H9 (cell line): Measurements from ENCODE around the gene C14orf132. TPM values are rescaled to one million over a fixed set of nuclear protein-coding genes. Genes with fewer than 3 reads are reported as not detected.

Source experiments
- DNase-seq: peaks from one replicate; pipeline ENCODE4 v3.0.0-alpha.2; 2017
- H2AFZ ChIP-seq: one replicate; pipeline ENCODE4 v1.6.1; 2013; ENCODE audit warnings: mild to moderate bottlenecking, low read length, control low read depth, moderate library complexity
- H2AK5ac ChIP-seq: 2 replicates; pipeline ENCODE4 v1.6.1; 2013; ENCODE audit warnings: low read length, control low read depth, mixed read lengths; ENCODE audit not compliant: insufficient read length
- H2BK120ac ChIP-seq: one replicate; pipeline ENCODE4 v1.6.1; 2013; ENCODE audit warnings: low read depth, mild to moderate bottlenecking, low read length, control low read depth, inconsistent platforms; ENCODE audit not compliant: poor library complexity, severe bottlenecking
- H2BK12ac ChIP-seq: 2 replicates; pipeline ENCODE4 v1.6.1; 2013; ENCODE audit warnings: low read length, control low read depth, mixed read lengths, low read depth; ENCODE audit not compliant: insufficient read length
- H2BK15ac ChIP-seq: 2 replicates; pipeline ENCODE4 v1.6.1; 2013; ENCODE audit warnings: low read depth, low read length, control low read depth
- H2BK20ac ChIP-seq: one replicate; pipeline ENCODE4 v1.6.1; 2013; ENCODE audit warnings: low read depth, mild to moderate bottlenecking, low read length, control low read depth, inconsistent platforms; ENCODE audit not compliant: poor library complexity, severe bottlenecking
- H2BK5ac ChIP-seq: 2 replicates; pipeline ENCODE4 v1.6.1; 2013; ENCODE audit warnings: low read length, control low read depth, mixed read lengths; ENCODE audit not compliant: insufficient read length
- H3K14ac ChIP-seq: 2 replicates; pipeline ENCODE4 v1.6.1; 2013; ENCODE audit warnings: low read length, control low read depth; ENCODE audit not compliant: insufficient read depth
- H3K18ac ChIP-seq: 2 replicates; pipeline ENCODE4 v1.6.1; 2013; ENCODE audit warnings: low read depth, mild to moderate bottlenecking, mixed read lengths, low read length, control low read depth; ENCODE audit not compliant: insufficient read length
- H3K23ac ChIP-seq: 2 replicates; pipeline ENCODE4 v1.6.1; 2013; ENCODE audit warnings: low read length, control low read depth, mixed read lengths, low read depth; ENCODE audit not compliant: insufficient read length
- H3K23me2 ChIP-seq: 2 replicates; pipeline ENCODE4 v1.6.1; 2013; ENCODE audit warnings: low read depth, mild to moderate bottlenecking, mixed read lengths, low read length, control low read depth; ENCODE audit not compliant: insufficient read length, poor library complexity, severe bottlenecking
- H3K27ac ChIP-seq: 2 replicates; pipeline ENCODE4 v1.5.1; 2013; ENCODE audit warnings: low read length, control low read depth, mixed read lengths, low read depth; ENCODE audit not compliant: insufficient read length
- H3K27me3 ChIP-seq: 2 replicates; pipeline ENCODE4 v1.6.1; 2013; ENCODE audit warnings: low read length, control low read depth, inconsistent platforms; ENCODE audit not compliant: insufficient read depth
- H3K4ac ChIP-seq: 2 replicates; pipeline ENCODE4 v1.6.1; 2013; ENCODE audit warnings: low read depth, mild to moderate bottlenecking, control low read depth, inconsistent platforms, low read length, moderate library complexity
- H3K4me1 ChIP-seq: 2 replicates; pipeline ENCODE4 v1.6.1; 2013; ENCODE audit warnings: low read length, control low read depth, inconsistent platforms; ENCODE audit not compliant: insufficient read depth
- H3K4me2 ChIP-seq: 2 replicates; pipeline ENCODE4 v1.6.1; 2013; ENCODE audit warnings: low read length, control low read depth, mixed read lengths; ENCODE audit not compliant: insufficient read length, insufficient read depth
- H3K56ac ChIP-seq: 2 replicates; pipeline ENCODE4 v1.6.1; 2013; ENCODE audit warnings: low read depth, mild to moderate bottlenecking, mixed read lengths, low read length, control low read depth; ENCODE audit not compliant: insufficient read length
- H3K79me1 ChIP-seq: 2 replicates; pipeline ENCODE4 v1.6.1; 2013; ENCODE audit warnings: low read depth, mild to moderate bottlenecking, moderate library complexity, low read length, control low read depth, inconsistent platforms; ENCODE audit not compliant: insufficient read depth, poor library complexity, severe bottlenecking
- H3K79me2 ChIP-seq: 2 replicates; pipeline ENCODE4 v1.6.1; 2013; ENCODE audit warnings: low read length, control low read depth, inconsistent platforms; ENCODE audit not compliant: insufficient read depth
- H3K9ac ChIP-seq: 2 replicates; pipeline ENCODE4 v1.6.1; 2013; ENCODE audit warnings: low read length, control low read depth, mixed read lengths; ENCODE audit not compliant: insufficient read length; ENCODE audit errors: extremely low read depth
- H3K9me3 ChIP-seq: one replicate; pipeline ENCODE4 v1.6.1; 2013; ENCODE audit warnings: low read depth, low read length, inconsistent platforms; ENCODE audit not compliant: control insufficient read depth
- H3T11ph ChIP-seq: one replicate; pipeline ENCODE4 v1.6.1; 2013; ENCODE audit warnings: mild to moderate bottlenecking, low read length, control low read depth, inconsistent platforms
- H4K20me1 ChIP-seq: one replicate; pipeline ENCODE4 v1.6.1; 2013; ENCODE audit not compliant: control insufficient read depth, insufficient read length, insufficient read depth
- H4K5ac ChIP-seq: 2 replicates; pipeline ENCODE4 v1.6.1; 2013; ENCODE audit warnings: low read depth, mild to moderate bottlenecking, mixed read lengths, low read length, control low read depth; ENCODE audit not compliant: insufficient read length
- H4K8ac ChIP-seq: replicated peaks from 2 replicates; pipeline ENCODE4 v1.6.1; 2013; ENCODE audit warnings: low read length, control low read depth, mixed read lengths, low read depth; ENCODE audit not compliant: insufficient read length
- H4K91ac ChIP-seq: 2 replicates; pipeline ENCODE4 v1.6.1; 2013; ENCODE audit warnings: low read depth, mild to moderate bottlenecking, moderate library complexity, mixed read lengths, low read length, control low read depth; ENCODE audit not compliant: insufficient read length
- H3K27ac Mint-ChIP-seq, 3 experiments: 2 replicates in 2 of 3; 3 replicates in 1 of 3; pipeline ENCODE4 v1.8.0; 2020 to 2021; ENCODE audit warnings: mixed read lengths in 3 of 3, mild to moderate bottlenecking in 1 of 3, moderate library complexity in 1 of 3
- H3K27me3 Mint-ChIP-seq: 2 replicates; pipeline ENCODE4 v1.8.0; 2021; ENCODE audit warnings: low read depth, mild to moderate bottlenecking, moderate library complexity, mixed read lengths
- H3K36me3 Mint-ChIP-seq, 3 experiments: 2 replicates in 2 of 3; 3 replicates in 1 of 3; pipeline ENCODE4 v1.8.0; 2020 to 2021; ENCODE audit warnings: low read depth in 3 of 3, mixed read lengths in 3 of 3; ENCODE audit not compliant: insufficient read depth in 1 of 3
- H3K4me1 Mint-ChIP-seq, 2 experiments: 2 replicates each; pipeline ENCODE4 v1.8.0; 2020; ENCODE audit warnings: mixed read lengths in 2 of 2
- H3K4me3 Mint-ChIP-seq, 2 experiments: 2 replicates in 1 of 2; 3 replicates in 1 of 2; pipeline ENCODE4 v1.8.0; 2020 to 2021; ENCODE audit warnings: mild to moderate bottlenecking in 2 of 2, mixed read lengths in 2 of 2, moderate library complexity in 1 of 2
- H3K9me3 Mint-ChIP-seq, 2 experiments: 2 replicates in 1 of 2; 3 replicates in 1 of 2; pipeline ENCODE4 v1.8.0; 2020; ENCODE audit warnings: mild to moderate bottlenecking in 2 of 2, mixed read lengths in 2 of 2, moderate library complexity in 1 of 2
- WGBS: extraction: QIAGEN DNeasy Blood & Tissue Kit; methylation state at CpG from one replicate; pipeline ENCODE4 v1.1.7; 2013; ENCODE audit warnings: missing lambda C conversion rate, low lambda C conversion rate, mixed read lengths; ENCODE audit not compliant: insufficient read length; ENCODE audit errors: extremely low coverage; 5-methylcytosine and 5-hydroxymethylcytosine counted together
- total RNA-seq: library from RNA; stranded (reverse); gene quantifications from 2 replicates; pipeline ENCODE4 v1.2.1, GENCODE V29; 2021
- TF ChIP-seq, protein P1 (sequence below): fragments of 200-600 bp; sonication (generic); conservative IDR thresholded peaks from 3 replicates; pipeline ENCODE4 v1.8.0; 2021; ENCODE audit warnings: antibody characterized with exemption, mild to moderate bottlenecking

Gene C14orf132
- total RNA-seq, 1 experiment from 2014 or later = 5.7 TPM

- TF ChIP-seq, protein P1, sequence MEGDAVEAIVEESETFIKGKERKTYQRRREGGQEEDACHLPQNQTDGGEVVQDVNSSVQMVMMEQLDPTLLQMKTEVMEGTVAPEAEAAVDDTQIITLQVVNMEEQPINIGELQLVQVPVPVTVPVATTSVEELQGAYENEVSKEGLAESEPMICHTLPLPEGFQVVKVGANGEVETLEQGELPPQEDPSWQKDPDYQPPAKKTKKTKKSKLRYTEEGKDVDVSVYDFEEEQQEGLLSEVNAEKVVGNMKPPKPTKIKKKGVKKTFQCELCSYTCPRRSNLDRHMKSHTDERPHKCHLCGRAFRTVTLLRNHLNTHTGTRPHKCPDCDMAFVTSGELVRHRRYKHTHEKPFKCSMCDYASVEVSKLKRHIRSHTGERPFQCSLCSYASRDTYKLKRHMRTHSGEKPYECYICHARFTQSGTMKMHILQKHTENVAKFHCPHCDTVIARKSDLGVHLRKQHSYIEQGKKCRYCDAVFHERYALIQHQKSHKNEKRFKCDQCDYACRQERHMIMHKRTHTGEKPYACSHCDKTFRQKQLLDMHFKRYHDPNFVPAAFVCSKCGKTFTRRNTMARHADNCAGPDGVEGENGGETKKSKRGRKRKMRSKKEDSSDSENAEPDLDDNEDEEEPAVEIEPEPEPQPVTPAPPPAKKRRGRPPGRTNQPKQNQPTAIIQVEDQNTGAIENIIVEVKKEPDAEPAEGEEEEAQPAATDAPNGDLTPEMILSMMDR = no peak
- H4K8ac ChIP-seq = no peak overlapping the region
- H3K9me3 ChIP-seq = no peaks in the 10 kb centered on the region
- no peak overlapping the region for H2BK12ac ChIP-seq
- H4K5ac ChIP-seq = no peak overlapping the region
- H3T11ph ChIP-seq = no peak overlapping the region
- H3K4me1 ChIP-seq = no peaks in the 10 kb centered on the region
- H3K79me2 ChIP-seq = no peaks in the 10 kb centered on the region
- no peaks in the 10 kb centered on the region for H3K9me3 Mint-ChIP-seq
- peak overlapping the region in 1 of 3 experiments; percentile 82; a peak in 2 of 7 replicates for H3K27ac Mint-ChIP-seq
- H2BK120ac ChIP-seq = no peak overlapping the region
- H4K91ac ChIP-seq = no peak overlapping the region
- no peak overlapping the region for H3K9ac ChIP-seq
- no peak overlapping the region for H3K23ac ChIP-seq
- H3K23me2 ChIP-seq = no peaks in the 10 kb centered on the region
- peak overlapping the region; percentile 58; the same call in 1 of the 2 replicates for H3K14ac ChIP-seq
- H3K4ac ChIP-seq = no peak overlapping the region
- no CpG with 5 or more reads among the region's 16 CpGs for WGBS
- H3K27me3 Mint-ChIP-seq = no peaks in the 10 kb centered on the region
- H2AFZ ChIP-seq = no peak overlapping the region
- H4K20me1 ChIP-seq = no peaks in the 10 kb centered on the region
- H3K18ac ChIP-seq = no peak overlapping the region
- no peak overlapping the region for H2BK5ac ChIP-seq
- no peak overlapping the region for H3K56ac ChIP-seq
- H3K27ac ChIP-seq = no peak overlapping the region
- peaks cover 28 to 45% of the 10 kb centered on the region in 2 experiments for H3K4me1 Mint-ChIP-seq
- H3K27me3 ChIP-seq = no peaks in the 10 kb centered on the region
- no peak overlapping the region for H3K4me3 Mint-ChIP-seq
- H2AK5ac ChIP-seq = no peak overlapping the region
- H2BK15ac ChIP-seq = no peak overlapping the region
- no peak overlapping the region for H2BK20ac ChIP-seq
- no peaks in the 10 kb centered on the region; a peak in 3 of 7 replicates for H3K36me3 Mint-ChIP-seq
- H3K4me2 ChIP-seq = no peak overlapping the region
- no peaks in the 10 kb centered on the region for H3K79me1 ChIP-seq
- no peak for DNase-seq
Observed at GRCh38 chr14:96095581-96096476, 56.7 kb downstream of the C14orf132 start.
